SU-DHL-6 (cell line): ENCODE measurements around the gene ZBTB7A.

Experiments used
- H2AFZ ChIP-seq: fragments of 200-600 bp; sonication (generic); 2 replicates; pipeline ENCODE4 v1.6.1; 2014; ENCODE audit warnings: low read depth, mild to moderate bottlenecking, moderate library complexity, mixed read lengths, antibody characterized with exemption, low read length; ENCODE audit not compliant: severe bottlenecking
- H3F3A ChIP-seq: fragments of 200-600 bp; shearing (Covaris generic); 2 replicates; pipeline ENCODE4 v1.6.0; 2016; ENCODE audit warnings: antibody characterized with exemption, mild to moderate bottlenecking; ENCODE audit not compliant: insufficient read depth
- H3K27ac ChIP-seq: fragments of 200-600 bp; sonication (generic); 2 replicates; pipeline ENCODE4 v1.5.1; 2016; ENCODE audit warnings: low read depth, mild to moderate bottlenecking, low read length, moderate library complexity, mixed read lengths
- H3K27me3 ChIP-seq: fragments of 200-600 bp; sonication (generic), shearing (Covaris generic); 2 replicates; pipeline ENCODE4 v1.6.0; 2014; ENCODE audit warnings: mild to moderate bottlenecking, low read length
- H3K36me3 ChIP-seq: fragments of 200-600 bp; sonication (generic); 2 replicates; pipeline ENCODE4 v1.6.1; 2014; ENCODE audit warnings: mild to moderate bottlenecking, low read length, mixed read lengths
- H3K4me2 ChIP-seq: fragments of 300-600, 200-600 bp; shearing (Covaris generic), sonication (generic); 2 replicates; pipeline ENCODE4 v1.6.0; 2014; ENCODE audit warnings: low read length, low read depth, mild to moderate bottlenecking; ENCODE audit not compliant: poor library complexity, severe bottlenecking
- H3K4me3 ChIP-seq: fragments of 200-600 bp; sonication (generic); 2 replicates; pipeline ENCODE4 v1.5.1; 2014; ENCODE audit warnings: antibody characterized with exemption, low read length, mild to moderate bottlenecking, mixed read lengths; ENCODE audit not compliant: insufficient read depth, poor library complexity, severe bottlenecking
- H3K79me2 ChIP-seq: fragments of 200-600 bp; sonication (generic); 2 replicates; pipeline ENCODE4 v1.6.1; 2014; ENCODE audit warnings: mild to moderate bottlenecking, low read length, moderate library complexity; ENCODE audit not compliant: insufficient read depth
- H3K9ac ChIP-seq: fragments of 200-600 bp; sonication (generic); 2 replicates; pipeline ENCODE4 v1.7.0; 2014; ENCODE audit warnings: mild to moderate bottlenecking, low read length
- H3K9me2 ChIP-seq: fragments of 200-600 bp; sonication (generic); replicated peaks from 2 replicates; pipeline ENCODE4 v1.6.1; 2014; ENCODE audit warnings: low read length; ENCODE audit not compliant: insufficient read depth
- H3K9me3 ChIP-seq: fragments of 200-600 bp; sonication (generic); 2 replicates; pipeline ENCODE4 v1.6.1; 2014; ENCODE audit warnings: low read length, mixed read lengths; ENCODE audit not compliant: insufficient read depth
- H4K20me1 ChIP-seq: fragments of 200-600 bp; sonication (generic); 2 replicates; pipeline ENCODE4 v1.6.1; 2014; ENCODE audit warnings: low read depth, mild to moderate bottlenecking, antibody characterized with exemption, low read length, moderate library complexity, mixed read lengths
- CTCF ChIP-seq: fragments of 200-600 bp; sonication (generic); IDR thresholded peaks from one replicate; pipeline ENCODE4 v1.5.1; 2017; ENCODE audit warnings: antibody characterized with exemption, mild to moderate bottlenecking, low read length, moderate library complexity; ENCODE audit not compliant: insufficient read depth, poor library complexity, severe bottlenecking
- EZH2phosphoT487 ChIP-seq: fragments of 200-600 bp; sonication (generic), shearing (Covaris generic); conservative IDR thresholded peaks from 2 replicates; pipeline ENCODE4 v1.6.1; 2018; ENCODE audit warnings: mild to moderate bottlenecking, antibody characterized with exemption, low read length, moderate library complexity, mixed read lengths

The ZBTB7A gene

DNA sequence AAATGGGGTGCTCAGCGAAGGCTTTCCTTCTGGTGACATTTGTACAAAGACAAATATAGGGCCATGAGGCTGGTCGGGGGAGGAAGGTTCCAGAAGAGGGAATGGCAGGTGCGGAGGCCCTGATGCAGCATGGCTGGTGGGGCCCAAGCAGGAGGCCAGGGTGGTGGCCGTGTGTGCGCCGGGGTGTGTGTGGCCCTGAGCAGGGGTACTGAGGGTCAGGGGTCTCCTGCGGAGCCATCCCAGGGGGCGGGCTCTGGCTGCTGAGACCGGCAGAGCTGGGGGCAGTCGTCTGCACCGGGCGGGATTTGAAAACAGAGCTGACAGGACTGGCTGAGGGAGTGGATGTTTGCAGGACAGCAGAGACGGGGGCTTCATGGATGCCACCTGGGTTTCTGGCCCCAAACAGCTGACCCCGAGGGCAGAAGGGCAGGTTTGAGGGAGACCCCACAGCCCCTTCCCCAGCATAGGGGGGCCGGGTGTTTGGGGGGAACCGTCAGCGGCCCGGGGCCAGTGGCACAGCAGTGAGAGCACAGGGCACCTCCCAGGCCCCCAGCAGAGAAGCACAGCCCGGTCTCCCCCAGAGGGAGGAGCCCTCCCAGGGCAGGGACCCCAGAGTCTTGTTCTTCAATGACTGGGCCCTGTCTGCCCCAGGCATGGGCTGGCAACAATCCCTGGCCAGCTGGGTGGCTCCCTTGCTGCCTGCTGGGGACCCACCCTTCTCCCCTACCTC lies 47.8 kb downstream of the ZBTB7A start:
- no peak overlapping the region for H2AFZ ChIP-seq
- no peak overlapping the region for H3K9ac ChIP-seq
- H3K4me2 ChIP-seq, result no peak overlapping the region
- peaks cover 32% of the 10 kb centered on the region; the same call in 1 of the 2 replicates for H3K79me2 ChIP-seq
- H4K20me1 ChIP-seq, result no peaks in the 10 kb centered on the region
- H3K4me3 ChIP-seq, result no peak overlapping the region
- H3K27me3 ChIP-seq, result no peaks in the 10 kb centered on the region
- H3K27ac ChIP-seq, result no peak overlapping the region
- H3F3A ChIP-seq, result no peaks in the 10 kb centered on the region
- no peaks in the 10 kb centered on the region for H3K36me3 ChIP-seq
- no peaks in the 10 kb centered on the region for H3K9me3 ChIP-seq
- TF ChIP-seq EZH2phosphoT487 (no peak), CTCF (no peak)
- H3K9me2 ChIP-seq, result no peaks in the 10 kb centered on the region

- no peaks in the 10 kb centered on the region for H3F3A ChIP-seq
- no peaks in the 10 kb centered on the region for H3K9me2 ChIP-seq
- H4K20me1 ChIP-seq, result no peaks in the 10 kb centered on the region
- no peak overlapping the region for H3K27ac ChIP-seq
- H3K9ac ChIP-seq, result no peak overlapping the region
- no peak overlapping the region for H3K4me2 ChIP-seq
- H3K36me3 ChIP-seq, result no peaks in the 10 kb centered on the region
- H3K27me3 ChIP-seq, result no peaks in the 10 kb centered on the region
- TF ChIP-seq CTCF (no peak), EZH2phosphoT487 (no peak)
- H3K79me2 ChIP-seq, result peaks cover 27% of the 10 kb centered on the region; the same call in 1 of the 2 replicates
- H3K9me3 ChIP-seq, result no peaks in the 10 kb centered on the region
- no peak overlapping the region for H2AFZ ChIP-seq
- no peak overlapping the region for H3K4me3 ChIP-seq
Observed at GRCh38 chr19:4018140-4018613, 48.5 kb downstream of the ZBTB7A start.

GRCh38 chr19:4016903-4017638 lies 49.6 kb downstream of the ZBTB7A start:
- Histone ChIP-seq H4K20me1 (no peaks in the 10 kb centered on the region), H3K79me2 (peaks cover 27% of the 10 kb centered on the region; the same call in 1 of the 2 replicates), H3K9ac (no peak overlapping the region), H3K9me3 (no peaks in the 10 kb centered on the region), H2AFZ (no peak overlapping the region), H3K4me3 (no peak overlapping the region), H3K27me3 (no peaks in the 10 kb centered on the region), H3F3A (no peaks in the 10 kb centered on the region), H3K9me2 (no peaks in the 10 kb centered on the region), H3K4me2 (no peak overlapping the region), H3K27ac (no peak overlapping the region), H3K36me3 (no peaks in the 10 kb centered on the region)
- TF ChIP-seq EZH2phosphoT487, result no peak
- TF ChIP-seq CTCF, result no peak
